ENCODE results near the gene ZNF654. TPM values are rescaled to one million over a fixed set of nuclear protein-coding genes. Genes with fewer than 3 reads are reported as not detected.
A peak's percentile ranks its signal among the peaks of the same experiment; 100 is the strongest.
"Not testable (repeated sequence)": the region's sequence is repeated elsewhere in the genome, so short reads cannot be mapped to it uniquely, and the experiment has no call there.

ZNF654 gene
- total RNA-seq: 16.7 TPM

GRCh38 chr3:88058581-88059379 is at the start of gene ZNF654, which contains the start of gene CGGBP1:
ZNF654 (plus strand) TSS chr3:88059255; CDS start chr3:88059320, 65 bp downstream.
CGGBP1 (minus strand) TSS chr3:88059005; CDS start chr3:88055976, 3,029 bp downstream.
- peaks cover 53% of the 10 kb centered on the region for H3K4me1 ChIP-seq
- H3K4me3 ChIP-seq: peak within 1 kb of the TSS; percentile 73 to 97
- H3K27me3 ChIP-seq: no peaks in the 10 kb centered on the region
- H3K27ac ChIP-seq: peak within 1 kb of the TSS; percentile 99
- TF ChIP-seq POLR2AphosphoS5 (IDR thresholded peaks at IDR 0.05; ENCODE audit: insufficient read depth in 1 of 2, low read depth in 1 of 2) (peak; percentile 82 to 98), POLR2A (IDR thresholded peaks at IDR 0.05) (peak in 1 of 2 donors; percentile 72), CTCF (IDR thresholded peaks at IDR 0.05) (no peak)
- peaks cover 0 to 13% of the 10 kb centered on the region in 2 donors for H3K36me3 ChIP-seq
- peak; percentile 99 for DNase-seq (ENCODE audit: extremely low spot score in 2 of 2)
- H3K9me3 ChIP-seq: no peaks in the 10 kb centered on the region
- intact Hi-C loops (cut with DNase I): no loop called here

- DNase-seq (ENCODE audit: extremely low spot score in 2 of 2): no peak
Observed at GRCh38 chr3:88010810-88011209, 48.2 kb upstream of the ZNF654 start.

GRCh38 chr3:88013592-88013991 is 45.5 kb upstream of the ZNF654 start:
- no peaks in the 10 kb centered on the region for H3K27me3 ChIP-seq
- DNase-seq (ENCODE audit: extremely low spot score in 2 of 2): no peak
- H3K4me3 ChIP-seq: no peak overlapping the region
- H3K9me3 ChIP-seq: no peaks in the 10 kb centered on the region
- intact Hi-C loops (cut with DNase I): no loop called here
- H3K27ac ChIP-seq: no peak overlapping the region
- no peaks in the 10 kb centered on the region for H3K4me1 ChIP-seq
- no peaks in the 10 kb centered on the region for H3K36me3 ChIP-seq
- TF ChIP-seq POLR2AphosphoS5 (IDR thresholded peaks at IDR 0.05; ENCODE audit: insufficient read depth in 1 of 2, low read depth in 1 of 2): no peak
- TF ChIP-seq POLR2A (IDR thresholded peaks at IDR 0.05): no peak
- TF ChIP-seq CTCF (IDR thresholded peaks at IDR 0.05): no peak

More at GRCh38 chr3:88010810-88011209, 48.2 kb upstream of the ZNF654 start:
- Histone ChIP-seq H3K27me3 (no peaks in the 10 kb centered on the region), H3K4me3 (no peak overlapping the region), H3K4me1 (no peaks in the 10 kb centered on the region), H3K27ac (no peak overlapping the region), H3K36me3 (no peaks in the 10 kb centered on the region), H3K9me3 (no peaks in the 10 kb centered on the region)
- intact Hi-C loops (cut with DNase I): no loop called here
- TF ChIP-seq POLR2AphosphoS5 (IDR thresholded peaks at IDR 0.05; ENCODE audit: insufficient read depth in 1 of 2, low read depth in 1 of 2): no peak
- no peak for TF ChIP-seq POLR2A (IDR thresholded peaks at IDR 0.05)

GRCh38 chr3:88015656-88016055 is 43.4 kb upstream of the ZNF654 start:
- not testable (repeated sequence) for H3K4me1 ChIP-seq

GRCh38 chr3:88019024-88019423 is 40.0 kb upstream of the ZNF654 start:
- intact Hi-C loops (cut with DNase I): no loop called here
- DNase-seq (ENCODE audit: extremely low spot score in 2 of 2): no peak

More at GRCh38 chr3:88015656-88016055, 43.4 kb upstream of the ZNF654 start:
- H3K27ac ChIP-seq; H3K4me3 ChIP-seq; H3K9me3 ChIP-seq; DNase-seq (ENCODE audit: extremely low spot score in 2 of 2); H3K27me3 ChIP-seq; H3K36me3 ChIP-seq; intact Hi-C loops (cut with DNase I): not testable (repeated sequence)

GRCh38 chr3:88025001-88025552 is 34.0 kb upstream of the ZNF654 start:
- TF ChIP-seq POLR2AphosphoS5 (IDR thresholded peaks at IDR 0.05; ENCODE audit: insufficient read depth in 1 of 2, low read depth in 1 of 2): no peak
- no peak for TF ChIP-seq POLR2A (IDR thresholded peaks at IDR 0.05)
- TF ChIP-seq CTCF (IDR thresholded peaks at IDR 0.05): no peak
- intact Hi-C loops (cut with DNase I): no loop called here
- H3K9me3 ChIP-seq: peaks cover 6% of the 10 kb centered on the region
- H3K27ac ChIP-seq: no peak overlapping the region
- H3K36me3 ChIP-seq: no peaks in the 10 kb centered on the region
- H3K27me3 ChIP-seq: no peaks in the 10 kb centered on the region
- H3K4me3 ChIP-seq: no peak overlapping the region
- DNase-seq (ENCODE audit: extremely low spot score in 2 of 2): no peak
- no peaks in the 10 kb centered on the region for H3K4me1 ChIP-seq

More at GRCh38 chr3:88019024-88019423, 40.0 kb upstream of the ZNF654 start:
- Histone ChIP-seq H3K36me3 (no peaks in the 10 kb centered on the region), H3K4me3 (no peak overlapping the region), H3K27me3 (no peaks in the 10 kb centered on the region), H3K9me3 (no peaks in the 10 kb centered on the region), H3K27ac (no peak overlapping the region), H3K4me1 (no peaks in the 10 kb centered on the region)
- TF ChIP-seq POLR2A (IDR thresholded peaks at IDR 0.05): no peak
